SJSA1 (cell line): ENCODE data around the gene SARNP. TPM values are rescaled to one million over a fixed set of nuclear protein-coding genes. Genes with fewer than 3 reads are reported as not detected.

Source experiments
- DNase-seq, 2 experiments: peaks; one replicate each; pipeline ENCODE4 v3.0.0-alpha.2; 2015 to 2020; ENCODE audit warnings: low spot score in 2 of 2, low read depth in 1 of 2
- H3K27ac ChIP-seq: fragments of 250-450 bp; sonication (Bioruptor Pico); 2 replicates; pipeline ENCODE4 v1.5.1; 2020; ENCODE audit warnings: mild to moderate bottlenecking, moderate library complexity
- H3K27me3 ChIP-seq: fragments of 250-450 bp; sonication (Bioruptor Pico); replicated peaks from 2 replicates; pipeline ENCODE4 v1.5.1; 2020; ENCODE audit warnings: mild to moderate bottlenecking, moderate library complexity
- H3K36me3 ChIP-seq: fragments of 250-450 bp; sonication (Bioruptor Pico); 2 replicates; pipeline ENCODE4 v1.5.1; 2020; ENCODE audit warnings: mild to moderate bottlenecking
- H3K4me1 ChIP-seq: fragments of 250-450 bp; sonication (Bioruptor Pico); replicated peaks from 2 replicates; pipeline ENCODE4 v1.6.1; 2021; ENCODE audit warnings: mild to moderate bottlenecking
- H3K4me3 ChIP-seq: fragments of 250-450 bp; sonication (Bioruptor Pico); 2 replicates; pipeline ENCODE4 v1.5.1; 2020; ENCODE audit warnings: mild to moderate bottlenecking
- H3K9me3 ChIP-seq: fragments of 250-450 bp; sonication (Bioruptor Pico); replicated peaks from 2 replicates; pipeline ENCODE4 v1.5.1; 2020; ENCODE audit warnings: mild to moderate bottlenecking
- total RNA-seq: library from RNA; depleted of rRNA; stranded (reverse); fragments of >200 nt; shearing (Covaris generic); gene quantifications from 2 replicates; pipeline ENCODE4 v1.2.3, GENCODE V29; 2014

SARNP gene
- total RNA-seq, 1 experiment from 2014 or later = 124 TPM

GRCh38 chr12:55829967-55830600 is 12.6 kb upstream of the SARNP start:
- peaks cover 20% of the 10 kb centered on the region for H3K36me3 ChIP-seq
- peak overlapping the region; percentile 54 for H3K4me3 ChIP-seq
- DNase-seq = peak in 1 of 2 experiments; percentile 70

GRCh38 chr12:55828357-55828756 is 10.8 kb upstream of the SARNP start:
- H3K36me3 ChIP-seq = peaks cover 31% of the 10 kb centered on the region
- peak overlapping the region; percentile 54 for H3K4me3 ChIP-seq
- peaks cover 20% of the 10 kb centered on the region for H3K4me1 ChIP-seq
- H3K27me3 ChIP-seq = no peaks in the 10 kb centered on the region
- no peak overlapping the region for H3K27ac ChIP-seq
- H3K9me3 ChIP-seq = no peaks in the 10 kb centered on the region
- DNase-seq = no peak

More at GRCh38 chr12:55829967-55830600, 12.6 kb upstream of the SARNP start:
- no peaks in the 10 kb centered on the region for H3K9me3 ChIP-seq
- H3K27ac ChIP-seq = peak overlapping the region; percentile 64
- H3K4me1 ChIP-seq = peaks cover 20% of the 10 kb centered on the region
- H3K27me3 ChIP-seq = no peaks in the 10 kb centered on the region

GRCh38 chr12:55827806-55828205 is 10.3 kb upstream of the SARNP start:
- H3K4me3 ChIP-seq = no peak overlapping the region
- no peak for DNase-seq
- H3K4me1 ChIP-seq = peaks cover 20% of the 10 kb centered on the region
- no peaks in the 10 kb centered on the region for H3K27me3 ChIP-seq
- no peak overlapping the region for H3K27ac ChIP-seq
- peaks cover 36% of the 10 kb centered on the region for H3K36me3 ChIP-seq
- no peaks in the 10 kb centered on the region for H3K9me3 ChIP-seq

- Histone ChIP-seq H3K4me1 (peaks cover 15% of the 10 kb centered on the region; the same call in 1 of the 2 replicates), H3K27ac (no peak overlapping the region), H3K36me3 (peaks cover 67% of the 10 kb centered on the region), H3K27me3 (no peaks in the 10 kb centered on the region), H3K9me3 (no peaks in the 10 kb centered on the region), H3K4me3 (no peak overlapping the region)
- no peak for DNase-seq
Observed at GRCh38 chr12:55824726-55825125, 7.2 kb upstream of the SARNP start.

GRCh38 chr12:55823419-55823818 is 5.9 kb upstream of the SARNP start:
- Histone ChIP-seq H3K27ac (no peak overlapping the region), H3K9me3 (no peaks in the 10 kb centered on the region), H3K4me1 (peaks cover 15% of the 10 kb centered on the region), H3K27me3 (no peaks in the 10 kb centered on the region), H3K4me3 (no peak overlapping the region), H3K36me3 (peaks cover 78% of the 10 kb centered on the region)
- no peak for DNase-seq

GRCh38 chr12:55822228-55822627 is 4.7 kb upstream of the SARNP start:
- H3K9me3 ChIP-seq = no peaks in the 10 kb centered on the region
- H3K27me3 ChIP-seq = no peaks in the 10 kb centered on the region
- H3K4me3 ChIP-seq = no peak overlapping the region
- H3K4me1 ChIP-seq = peaks cover 8% of the 10 kb centered on the region
- H3K36me3 ChIP-seq = peaks cover 70% of the 10 kb centered on the region
- DNase-seq = no peak
- no peak overlapping the region for H3K27ac ChIP-seq

- no peaks in the 10 kb centered on the region for H3K27me3 ChIP-seq
- DNase-seq = no peak
- no peak overlapping the region for H3K4me3 ChIP-seq
- no peak overlapping the region for H3K27ac ChIP-seq
- peaks cover 15% of the 10 kb centered on the region for H3K4me1 ChIP-seq
- peaks cover 71% of the 10 kb centered on the region for H3K36me3 ChIP-seq
- H3K9me3 ChIP-seq = no peaks in the 10 kb centered on the region
Observed at GRCh38 chr12:55820679-55821078, 3.2 kb upstream of the SARNP start.

GRCh38 chr12:55818886-55819285 is 1.4 kb upstream of the SARNP start:
- Histone ChIP-seq H3K9me3 (no peaks in the 10 kb centered on the region), H3K4me3 (peak overlapping the region; percentile 59), H3K27ac (no peak overlapping the region), H3K36me3 (peaks cover 80% of the 10 kb centered on the region), H3K4me1 (peaks cover 15% of the 10 kb centered on the region), H3K27me3 (no peaks in the 10 kb centered on the region)
- DNase-seq = no peak

- Histone ChIP-seq H3K4me3 (peak overlapping the region; percentile 59), H3K4me1 (peaks cover 15% of the 10 kb centered on the region), H3K9me3 (no peaks in the 10 kb centered on the region), H3K27ac (0 out of 2 replicates have a peak overlapping the region, but pooled peaks have one; percentile 0), H3K27me3 (no peaks in the 10 kb centered on the region), H3K36me3 (peaks cover 82% of the 10 kb centered on the region)
- peak in 1 of 2 experiments; percentile 61 for DNase-seq
Observed at GRCh38 chr12:55818140-55818728, 710 bp upstream of the SARNP start.

- no peak for DNase-seq
- peaks cover 80% of the 10 kb centered on the region for H3K36me3 ChIP-seq
- no peaks in the 10 kb centered on the region for H3K9me3 ChIP-seq
- H3K4me3 ChIP-seq = peak overlapping the region; percentile 59
- no peaks in the 10 kb centered on the region for H3K27me3 ChIP-seq
- peaks cover 15% of the 10 kb centered on the region for H3K4me1 ChIP-seq
- H3K27ac ChIP-seq = peak overlapping the region; percentile 52
Observed at GRCh38 chr12:55816881-55817344, 611 bp downstream of the SARNP start.

GRCh38 chr12:55815473-55815872 is 2.1 kb downstream of the SARNP start:
- Histone ChIP-seq H3K27me3 (no peaks in the 10 kb centered on the region), H3K4me3 (no peak overlapping the region), H3K4me1 (peaks cover 15% of the 10 kb centered on the region), H3K27ac (no peak overlapping the region), H3K9me3 (no peaks in the 10 kb centered on the region), H3K36me3 (peaks cover 71% of the 10 kb centered on the region)
- DNase-seq = no peak

- H3K4me3 ChIP-seq = no peak overlapping the region
- DNase-seq = no peak
- H3K9me3 ChIP-seq = no peaks in the 10 kb centered on the region
- peaks cover 15% of the 10 kb centered on the region for H3K4me1 ChIP-seq
- H3K27me3 ChIP-seq = no peaks in the 10 kb centered on the region
- no peak overlapping the region for H3K27ac ChIP-seq
- peaks cover 64% of the 10 kb centered on the region for H3K36me3 ChIP-seq
Observed at GRCh38 chr12:55814257-55814656, 3.3 kb downstream of the SARNP start.

GRCh38 chr12:55812088-55812487 is 5.4 kb downstream of the SARNP start:
- Histone ChIP-seq H3K27me3 (no peaks in the 10 kb centered on the region), H3K27ac (no peak overlapping the region), H3K36me3 (peaks cover 67% of the 10 kb centered on the region), H3K9me3 (no peaks in the 10 kb centered on the region), H3K4me3 (no peak overlapping the region), H3K4me1 (peaks cover 8% of the 10 kb centered on the region)
- no peak for DNase-seq

- no peaks in the 10 kb centered on the region for H3K9me3 ChIP-seq
- H3K27me3 ChIP-seq = no peaks in the 10 kb centered on the region
- H3K36me3 ChIP-seq = peaks cover 72% of the 10 kb centered on the region
- no peak overlapping the region for H3K27ac ChIP-seq
- no peak overlapping the region for H3K4me3 ChIP-seq
- DNase-seq = no peak
- H3K4me1 ChIP-seq = no peaks in the 10 kb centered on the region
Observed at GRCh38 chr12:55809274-55809673, 8.2 kb downstream of the SARNP start.
